Measurements from ENCODE around the gene NBPF3.

GRCh38 chr1:21496886-21497285 is 56.9 kb downstream of the NBPF3 start:
- no peak for TF ChIP-seq CTCF (conservative IDR thresholded peaks at IDR 0.05; ENCODE audit: low read depth in 2 of 2)
- no peak for TF ChIP-seq NANOG (IDR thresholded peaks at IDR 0.05; ENCODE audit: borderline replicate concordance)
- no peak for TF ChIP-seq REST (IDR thresholded peaks at IDR 0.05; ENCODE audit: unreplicated experiment)
- TF ChIP-seq EZH2 (IDR thresholded peaks at IDR 0.05; ENCODE audit: low read depth, unreplicated experiment), result no peak
- no peak for TF ChIP-seq ETS1 (IDR thresholded peaks at IDR 0.05)
- TF ChIP-seq STAT1 (IDR thresholded peaks at IDR 0.05; ENCODE audit: unreplicated experiment), result no peak
- TF ChIP-seq POLR2AphosphoS5 (IDR thresholded peaks at IDR 0.05; ENCODE audit: low read depth), result no peak
- TF ChIP-seq CREB1 (CRISPR knock-in tag; IDR thresholded peaks at IDR 0.05; ENCODE audit: low read depth), result no peak
- TF ChIP-seq ZNF331 (CRISPR knock-in tag; IDR thresholded peaks at IDR 0.05; ENCODE audit: low read depth), result no peak
- TF ChIP-seq EZH2phosphoT487 (IDR thresholded peaks at IDR 0.05; ENCODE audit: unreplicated experiment), result no peak
- no peak for TF ChIP-seq ZNF114 (CRISPR knock-in tag; IDR thresholded peaks at IDR 0.05)
- TF ChIP-seq JUNB (IDR thresholded peaks at IDR 0.05; ENCODE audit: unreplicated experiment), result no peak
- no peak for TF ChIP-seq ZNF462 (CRISPR knock-in tag; IDR thresholded peaks at IDR 0.05)
